Stimulated activated CD4-positive, alpha-beta T cell treated with anti-CD3 and anti-CD28 coated beads, Interleukin-2, amount 100 ng/mL, for 48 hours (primary cell): ENCODE data around the gene PEX1.
"Not testable (repeated sequence)": the region's sequence is repeated elsewhere in the genome, so short reads cannot be mapped to it uniquely, and the experiment has no call there.

ENCODE experiments used
- DNase-seq, 2 donors: peaks; one replicate each; pipeline ENCODE4 v3.0.0-alpha.2; 2020

PEX1 gene

GRCh38 chr7:92503767-92504166 is 24.6 kb downstream of the PEX1 start:
- no peak for DNase-seq

DNA sequence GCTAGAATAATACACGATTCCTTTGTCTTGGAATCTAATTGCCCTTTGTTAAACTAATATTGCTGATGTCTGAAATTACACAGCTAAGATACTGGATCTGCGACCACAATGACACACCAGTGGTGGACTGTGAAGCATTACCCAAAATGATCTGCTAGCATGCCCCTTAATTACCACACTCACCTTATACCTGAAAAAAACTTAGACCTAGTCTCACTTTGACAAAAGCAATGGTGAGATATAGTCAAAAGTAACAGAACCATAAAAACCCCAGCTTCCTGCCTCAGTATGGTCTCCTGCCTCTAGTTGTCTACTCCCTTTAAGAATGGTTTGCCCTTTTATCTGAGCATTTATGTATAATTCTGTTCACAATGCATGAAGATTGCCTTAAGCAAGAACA is 29.8 kb downstream of the PEX1 start:
- no peak for DNase-seq

GRCh38 chr7:92496876-92497275 is 31.4 kb downstream of the PEX1 start:
- DNase-seq, result no peak

- no peak for DNase-seq
Measured at GRCh38 chr7:92489634-92490033, 38.7 kb downstream of the PEX1 start.

DNA sequence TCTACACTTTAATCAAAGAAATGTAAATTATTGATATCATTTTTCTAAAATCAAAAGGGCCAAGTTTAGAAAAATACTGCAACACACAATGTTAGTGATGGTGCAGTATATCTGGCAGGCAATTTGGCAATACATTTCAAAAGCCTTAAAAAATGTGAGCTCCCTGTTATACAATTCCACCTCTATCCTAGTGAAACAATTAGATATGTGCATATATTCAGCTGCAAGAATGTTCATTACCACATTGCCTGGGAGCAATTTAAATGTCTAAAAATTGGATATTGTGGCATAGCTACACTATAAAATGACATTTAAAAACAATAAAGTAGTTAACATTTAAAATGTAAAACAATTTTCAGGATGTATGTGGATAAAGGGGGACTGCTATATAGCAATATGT is 40.5 kb downstream of the PEX1 start:
- DNase-seq, result no peak

GRCh38 chr7:92485974-92486373 is 42.3 kb downstream of the PEX1 start:
- DNase-seq, result no peak

DNA sequence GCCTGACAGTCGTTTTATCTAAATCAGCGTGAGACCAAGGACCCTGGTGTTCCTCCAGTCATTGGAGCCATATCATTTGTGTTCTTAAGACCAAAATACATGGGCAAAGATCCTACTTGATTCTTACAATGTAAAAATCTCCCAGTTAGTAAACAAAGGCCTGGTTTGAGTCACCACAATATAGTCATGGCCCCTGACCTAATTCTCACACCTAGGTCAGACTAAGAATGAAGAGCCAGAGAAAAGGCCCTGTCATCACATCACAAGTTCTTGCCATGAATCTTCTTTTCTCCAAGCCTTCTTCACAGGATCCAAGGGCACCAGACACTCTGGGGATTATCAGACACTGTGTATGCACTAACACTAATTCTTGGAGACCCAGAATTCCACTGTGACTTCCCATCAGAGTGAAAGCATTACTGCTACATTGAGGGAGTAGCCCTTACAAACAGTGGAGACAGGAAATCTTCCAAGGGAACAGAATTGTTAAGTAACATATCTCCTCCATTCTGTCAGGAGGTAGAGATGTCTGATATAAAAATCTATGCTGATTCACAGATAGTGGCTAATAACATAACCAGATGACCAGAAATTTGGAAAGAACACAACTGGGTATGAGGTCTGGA is 42.9 kb downstream of the PEX1 start:
- no peak for DNase-seq

DNA sequence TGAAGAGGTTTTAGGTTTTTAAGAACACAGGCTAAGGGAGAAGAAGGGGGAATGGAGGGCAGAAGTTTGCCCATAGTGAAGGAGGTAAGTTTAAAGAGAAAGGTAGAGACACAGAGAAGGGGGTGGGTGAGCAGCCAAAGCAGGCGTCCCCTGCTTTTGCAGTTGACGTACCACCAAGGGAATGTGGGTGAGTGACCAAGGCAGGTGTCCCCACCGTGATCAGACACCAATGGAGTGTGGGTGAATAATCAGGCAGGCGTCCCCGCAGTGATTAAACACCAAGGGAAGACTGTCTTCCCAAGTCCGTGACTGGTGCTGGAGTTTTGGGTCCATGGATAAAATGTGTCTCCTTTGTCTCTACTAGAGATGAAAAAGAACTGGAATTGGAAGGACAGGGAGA is 44.1 kb downstream of the PEX1 start:
- DNase-seq, result not testable (repeated sequence)

DNA sequence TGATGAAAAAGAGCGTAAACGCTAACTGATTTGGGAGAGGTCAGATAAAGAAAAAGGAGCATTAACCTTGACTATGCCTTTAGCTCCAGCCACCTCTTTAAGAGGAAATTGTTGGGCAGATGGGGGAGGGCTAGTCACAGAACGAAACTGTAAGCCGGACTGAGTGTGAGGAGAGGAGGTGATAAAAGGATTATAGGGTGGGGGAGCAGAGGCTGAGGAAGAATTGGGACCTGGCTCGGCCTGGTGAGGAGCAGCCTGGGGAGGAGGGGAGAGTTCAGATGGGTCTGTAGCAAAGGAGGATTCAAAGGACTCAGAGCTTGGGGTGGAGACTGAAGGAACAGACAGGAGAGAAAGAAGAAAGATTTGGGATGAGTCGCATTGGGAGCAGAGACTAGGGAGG is 44.7 kb downstream of the PEX1 start:
- not testable (repeated sequence) for DNase-seq

DNA sequence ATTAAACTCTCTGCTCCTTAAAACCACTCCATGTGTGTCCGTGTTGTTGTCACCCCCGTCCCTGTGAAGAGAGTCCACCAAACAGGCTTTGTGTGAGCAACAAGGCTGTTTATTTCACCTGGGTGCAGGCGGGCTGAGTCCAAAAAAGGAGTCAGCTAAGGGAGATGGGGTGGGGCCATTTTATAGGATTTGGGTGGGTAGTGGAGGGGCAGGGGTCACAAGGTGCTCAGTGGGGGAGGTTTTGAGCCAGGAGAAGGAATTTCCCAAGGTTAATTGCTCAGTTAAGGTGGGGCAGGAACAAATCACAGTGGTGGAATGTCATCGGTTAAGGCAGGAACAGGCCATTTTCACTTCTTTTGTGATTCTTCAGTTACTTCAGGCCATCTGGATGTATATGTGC is 49.2 kb downstream of the PEX1 start:
- not testable (repeated sequence) for DNase-seq

- no peak for DNase-seq
Measured at GRCh38 chr7:92478711-92479110, 49.6 kb downstream of the PEX1 start.

- no peak for DNase-seq
Measured at GRCh38 chr7:92478095-92478494, 50.2 kb downstream of the PEX1 start.

DNA sequence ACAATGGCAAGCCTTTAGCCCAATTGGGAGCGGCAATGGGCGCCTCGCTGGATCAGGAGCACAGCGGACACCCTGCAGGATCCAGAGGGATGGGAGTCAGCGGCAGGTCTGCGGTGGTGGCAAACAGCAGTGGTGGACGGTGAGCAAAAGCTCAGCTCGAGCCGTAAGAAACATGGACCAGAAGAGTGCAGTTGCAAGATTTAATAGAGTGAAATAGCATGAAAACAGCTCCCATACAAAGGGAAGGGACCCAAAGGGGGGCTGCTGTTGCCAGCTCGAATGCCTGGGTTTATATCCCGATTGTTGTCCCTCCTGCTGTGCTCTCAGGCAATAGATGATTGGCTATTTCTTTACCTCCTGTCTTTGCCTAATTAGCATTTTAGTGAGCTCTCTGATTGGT is 50.6 kb downstream of the PEX1 start, which contains the start of gene ERVW-1:
Gene ERVW-1 (minus strand): TSS at position 266 of the 400 bp plus-strand sequence. CDS start 7,565 bp downstream, outside the sequence.
- not testable (repeated sequence) for DNase-seq

- DNase-seq, result not testable (repeated sequence)
Measured at GRCh38 chr7:92475851-92476590, 52.3 kb downstream of the PEX1 start.

DNA sequence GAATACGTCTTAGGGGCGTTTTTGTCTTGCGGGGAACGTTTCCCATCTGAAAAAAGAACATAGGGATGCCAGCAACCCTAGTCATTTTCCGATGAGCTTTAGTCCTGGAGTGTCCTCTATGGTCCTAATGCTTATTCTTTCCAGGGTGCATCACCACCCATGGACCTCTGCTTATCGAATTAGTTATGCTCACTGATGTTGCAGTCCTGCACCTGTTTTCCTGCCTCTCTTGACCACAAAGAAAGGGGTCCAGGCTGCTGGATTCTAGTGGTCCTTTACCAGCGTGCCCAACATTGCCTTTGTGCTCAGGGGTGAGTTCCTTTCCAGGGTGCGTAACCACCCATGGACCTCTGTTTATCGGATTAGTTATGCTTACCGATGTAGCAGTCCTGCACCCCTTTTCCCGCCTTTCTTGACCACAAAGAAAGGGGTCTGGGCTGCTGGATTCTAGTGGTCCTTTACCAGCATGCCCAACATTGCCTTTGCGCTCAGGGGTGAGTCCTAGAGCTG is 53.0 kb downstream of the PEX1 start:
- DNase-seq, result not testable (repeated sequence)

DNA sequence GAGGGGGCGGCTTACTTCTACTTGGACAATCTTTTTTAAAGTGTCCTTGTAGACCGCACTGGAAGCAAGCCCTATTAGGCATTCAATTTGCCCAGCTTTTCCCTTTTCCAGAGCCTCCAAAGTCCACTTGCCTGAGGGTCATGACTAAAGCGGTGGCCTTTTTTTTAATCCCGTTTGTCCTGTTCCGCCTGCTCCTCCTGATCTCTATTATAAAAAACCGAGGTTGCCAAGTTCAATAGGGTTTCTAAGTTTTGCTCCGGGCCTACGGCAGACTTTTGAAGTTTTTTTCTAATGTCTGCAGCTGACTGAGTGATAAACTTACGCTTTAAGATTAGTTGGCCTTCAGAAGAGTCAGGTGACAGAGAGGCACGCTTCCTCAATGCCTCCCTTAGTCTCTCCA is 54.3 kb downstream of the PEX1 start:
- DNase-seq, result not testable (repeated sequence)

GRCh38 chr7:92468589-92468988 is 59.7 kb downstream of the PEX1 start:
- DNase-seq, result not testable (repeated sequence)

DNA sequence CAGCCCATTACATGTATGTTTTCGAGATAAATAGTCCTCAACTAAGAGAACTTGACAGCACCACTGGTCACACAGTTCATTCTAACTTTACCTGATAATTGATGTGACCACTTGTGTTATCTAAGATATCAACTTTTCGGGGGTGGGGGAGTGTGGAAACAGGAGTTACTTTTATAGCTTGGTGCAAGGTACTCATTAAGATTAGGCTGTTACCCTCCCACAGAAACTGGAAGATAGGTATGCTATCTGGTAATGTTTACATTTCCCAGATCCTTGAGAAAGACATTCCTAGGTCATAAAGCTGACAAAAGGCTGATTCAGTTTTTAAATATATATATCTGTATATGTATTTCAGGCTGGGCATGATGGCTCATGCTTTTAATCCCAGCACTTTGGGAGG is 61.6 kb downstream of the PEX1 start:
- no peak for DNase-seq

GRCh38 chr7:92464515-92464914 is 63.8 kb downstream of the PEX1 start:
- no peak for DNase-seq

DNA sequence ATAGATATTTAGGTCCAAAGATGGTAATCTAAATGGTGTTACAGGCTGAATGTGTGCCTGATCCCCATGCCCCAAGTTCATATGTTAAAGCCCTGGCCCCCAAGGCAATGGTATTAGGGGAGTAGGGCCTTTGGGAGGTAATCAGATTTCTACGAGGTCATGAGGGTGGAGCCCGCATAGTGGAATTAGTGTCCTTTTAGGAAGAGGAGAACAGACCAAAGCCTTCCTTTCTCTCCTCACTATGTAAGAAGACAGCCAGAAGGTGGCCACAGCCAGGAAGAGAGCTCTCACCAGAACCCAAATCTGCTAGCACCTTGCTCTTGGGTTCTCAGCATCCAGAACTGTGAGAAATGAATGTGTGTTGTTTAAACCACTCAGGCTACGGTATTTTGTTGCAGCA is 65.8 kb downstream of the PEX1 start:
- no peak for DNase-seq

DNA sequence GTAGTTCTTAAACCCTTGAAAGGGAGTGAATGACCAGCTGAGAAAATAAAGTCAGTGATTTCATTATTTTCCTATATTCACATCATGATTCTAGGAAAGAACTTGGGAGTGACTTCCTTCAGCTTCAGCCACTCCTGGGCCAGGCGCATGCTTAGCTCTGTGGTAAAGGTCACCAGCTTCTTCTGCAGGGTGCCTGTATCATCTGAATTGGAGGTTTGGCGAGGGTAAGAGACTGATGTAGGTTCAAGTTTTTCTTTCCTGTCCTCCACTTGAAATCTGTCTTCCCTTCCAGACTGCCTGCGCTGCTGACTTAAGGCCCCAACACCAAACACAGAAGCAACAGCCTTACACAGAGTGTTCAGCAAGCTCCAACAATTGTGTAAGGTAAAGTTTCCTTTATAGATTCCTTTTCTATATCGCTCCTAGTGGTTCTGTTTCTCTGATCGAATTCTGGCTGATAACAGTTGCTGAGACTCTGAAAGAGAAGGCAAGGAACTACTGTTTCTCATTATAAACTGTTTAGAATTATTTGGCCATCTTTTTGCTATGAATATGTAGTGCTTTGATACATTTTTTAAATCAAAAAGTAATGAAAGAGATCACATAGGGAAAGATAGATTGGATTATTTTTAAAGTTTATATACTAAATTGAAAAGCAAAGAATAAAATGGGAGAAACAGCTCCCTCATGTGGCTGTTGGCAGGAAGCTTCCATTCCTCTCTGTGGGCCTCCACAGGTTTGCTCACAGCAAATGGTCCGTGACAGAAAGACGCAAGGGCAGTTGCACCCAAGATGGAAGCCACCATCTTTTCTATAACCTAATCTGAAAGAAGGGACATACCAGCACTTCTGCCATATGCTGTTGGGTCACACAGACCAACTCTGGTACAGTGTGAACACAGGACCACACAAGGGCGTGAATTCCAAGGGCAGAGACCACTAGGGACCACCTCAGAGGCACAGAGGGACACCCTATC is 67.0 kb downstream of the PEX1 start:
- DNase-seq, result peak; percentile 7 to 11

DNA sequence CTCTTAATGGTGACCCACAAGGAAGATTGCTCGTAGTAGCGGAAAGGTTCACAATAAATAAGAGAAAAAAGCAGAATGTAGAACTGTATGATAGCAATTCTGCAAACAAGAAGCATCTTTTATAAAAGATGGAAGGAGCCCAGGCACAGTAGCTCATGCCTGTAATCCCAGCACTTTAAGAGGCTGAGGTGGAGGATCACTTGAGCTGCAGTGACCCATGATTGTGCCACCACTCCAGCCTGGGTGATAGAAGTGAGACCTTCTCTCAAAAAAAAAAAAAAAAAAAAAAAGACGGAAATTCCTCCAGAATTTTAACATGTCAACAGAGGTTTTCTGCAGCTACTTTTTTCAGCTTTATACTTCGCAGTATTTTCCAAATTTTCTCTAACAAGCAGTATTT is 67.8 kb downstream of the PEX1 start:
- DNase-seq, result no peak

DNA sequence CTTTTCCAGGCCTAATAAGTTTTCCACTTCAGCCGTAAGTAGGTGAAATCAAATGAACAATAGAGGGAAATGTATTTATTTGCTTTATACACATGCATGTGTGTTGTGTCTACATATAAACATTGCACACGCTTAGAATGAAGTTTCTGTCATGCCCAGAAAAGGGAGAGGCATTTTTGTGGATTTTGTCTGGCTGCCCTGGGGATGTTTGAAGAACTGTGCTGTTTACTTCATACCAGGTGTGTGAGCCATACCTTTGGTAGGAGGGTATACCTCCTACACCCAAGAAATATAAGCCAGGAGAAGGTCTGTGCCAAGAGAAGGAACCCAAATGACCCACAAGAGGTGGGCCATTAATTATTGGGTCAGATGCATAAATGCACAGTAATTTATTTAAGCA is 68.2 kb downstream of the PEX1 start:
- DNase-seq, result no peak
